ENCODE data around the gene PTGFRN.

Gene PTGFRN

DNA sequence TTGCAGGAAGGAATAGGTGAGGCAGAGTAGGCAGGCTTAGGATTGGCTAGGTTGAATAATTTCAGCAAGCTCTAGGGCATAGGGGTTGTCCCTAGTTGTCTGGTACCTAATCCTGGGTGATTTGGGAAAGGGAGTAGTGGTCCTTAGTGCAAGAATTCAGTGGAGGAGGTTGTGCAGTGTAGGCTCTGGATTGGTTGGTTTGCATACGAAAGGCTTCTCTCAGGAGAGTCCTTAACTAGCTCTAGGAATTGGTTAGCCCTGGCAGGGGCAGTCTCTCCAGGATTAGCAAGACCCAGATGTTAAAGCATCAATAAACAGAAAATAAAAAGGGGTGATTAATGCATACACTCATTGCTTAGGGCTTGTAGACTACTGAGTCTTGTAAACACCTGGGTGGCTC, 82.2 kb downstream of the PTGFRN start:
- TF ChIP-seq CTCF (IDR thresholded peaks at IDR 0.05; ENCODE audit: control insufficient read depth, insufficient read depth, low read depth, low read length, missing control alignments), result no peak
- DNase-seq (ENCODE audit: low read depth), result no peak
- H3K4me3 ChIP-seq (ENCODE audit: control insufficient read depth, low read depth, low read length), result no peak overlapping the region

- no peak for TF ChIP-seq CTCF (IDR thresholded peaks at IDR 0.05; ENCODE audit: control insufficient read depth, insufficient read depth, low read depth, low read length, missing control alignments)
- no peak overlapping the region for H3K4me3 ChIP-seq (ENCODE audit: control insufficient read depth, low read depth, low read length)
- no peak for DNase-seq (ENCODE audit: low read depth)
Observed at GRCh38 chr1:116993286-116993685, 83.6 kb downstream of the PTGFRN start.

DNA sequence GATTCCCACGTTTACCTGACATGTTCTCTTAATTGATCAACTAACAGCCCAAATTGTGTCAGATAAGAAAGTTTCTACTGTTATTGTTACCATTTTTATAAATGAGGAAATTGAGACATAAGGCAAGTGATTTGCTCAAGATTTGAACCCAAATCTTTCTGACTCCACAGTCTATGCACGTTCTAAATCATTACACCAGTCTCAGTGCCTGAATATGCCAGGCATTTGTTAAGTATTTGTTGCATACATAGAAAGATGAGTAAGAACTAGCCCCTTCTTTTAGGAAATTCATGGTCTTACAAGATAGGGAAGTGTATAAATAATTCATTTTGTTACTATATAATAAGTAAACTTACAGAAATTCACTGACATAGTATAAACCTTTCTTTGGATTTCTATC, 84.7 kb downstream of the PTGFRN start:
- H3K4me3 ChIP-seq (ENCODE audit: control insufficient read depth, low read depth, low read length), result no peak overlapping the region
- TF ChIP-seq CTCF (IDR thresholded peaks at IDR 0.05; ENCODE audit: control insufficient read depth, insufficient read depth, low read depth, low read length, missing control alignments), result no peak
- no peak for DNase-seq (ENCODE audit: low read depth)

- no peak for TF ChIP-seq CTCF (IDR thresholded peaks at IDR 0.05; ENCODE audit: control insufficient read depth, insufficient read depth, low read depth, low read length, missing control alignments)
- no peak for DNase-seq (ENCODE audit: low read depth)
- H3K4me3 ChIP-seq (ENCODE audit: control insufficient read depth, low read depth, low read length), result no peak overlapping the region
Observed at GRCh38 chr1:116997066-116997465, 87.3 kb downstream of the PTGFRN start.

GRCh38 chr1:116997636-116998035, 87.9 kb downstream of the PTGFRN start:
- no peak for TF ChIP-seq CTCF (IDR thresholded peaks at IDR 0.05; ENCODE audit: control insufficient read depth, insufficient read depth, low read depth, low read length, missing control alignments)
- no peak for DNase-seq (ENCODE audit: low read depth)
- no peak overlapping the region for H3K4me3 ChIP-seq (ENCODE audit: control insufficient read depth, low read depth, low read length)

DNA sequence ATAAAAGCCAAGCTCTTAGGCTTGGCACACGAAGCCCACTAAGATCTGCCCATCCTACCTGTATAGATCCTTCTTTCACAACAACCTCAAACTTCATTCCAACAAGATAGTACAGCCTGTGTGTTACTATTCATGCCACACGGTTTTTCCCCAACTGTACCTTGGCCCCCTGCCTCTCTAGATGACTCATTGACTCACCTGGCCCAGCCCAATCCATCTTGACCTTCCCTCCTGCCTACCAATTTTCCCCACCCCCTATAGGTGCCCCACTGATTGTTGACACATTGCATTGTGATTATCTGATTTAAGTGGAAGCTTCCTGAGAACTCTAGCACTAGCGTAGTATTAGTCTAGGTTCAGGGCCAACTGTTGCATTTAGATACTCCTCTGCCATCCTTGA, 89.9 kb downstream of the PTGFRN start:
- no peak for DNase-seq (ENCODE audit: low read depth)
- H3K4me3 ChIP-seq (ENCODE audit: control insufficient read depth, low read depth, low read length), result no peak overlapping the region
- TF ChIP-seq CTCF (IDR thresholded peaks at IDR 0.05; ENCODE audit: control insufficient read depth, insufficient read depth, low read depth, low read length, missing control alignments), result no peak

GRCh38 chr1:117000142-117000541, 90.4 kb downstream of the PTGFRN start:
- H3K4me3 ChIP-seq (ENCODE audit: control insufficient read depth, low read depth, low read length), result no peak overlapping the region
- TF ChIP-seq CTCF (IDR thresholded peaks at IDR 0.05; ENCODE audit: control insufficient read depth, insufficient read depth, low read depth, low read length, missing control alignments), result no peak
- no peak for DNase-seq (ENCODE audit: low read depth)

All from AG09309 (cell line).